A673 (cell line): ENCODE data around the gene TMEM26. TPM values are rescaled to one million over a fixed set of nuclear protein-coding genes. Genes with fewer than 3 reads are reported as not detected.

Experiments used
- BruUV-seq: library from RNA; stranded (reverse); fragments of 400-500 nt; replicated peaks from 2 replicates; lab custom pipeline; 2021; lab: Mats Ljungman, UMichigan
- CTCF ChIA-PET: fragments of 300-600 bp; sonication (Branson Sonifier 250); formaldehyde crosslinking; loops from one replicate; lab custom pipeline; 2022; ENCODE audit warnings: antibody characterized with exemption; lab: Charles Lee
- POLR2A ChIA-PET: fragments of 300-600 bp; sonication (Branson Sonifier 250); formaldehyde crosslinking; loops from one replicate; lab custom pipeline; 2022; ENCODE audit warnings: antibody characterized with exemption; ENCODE audit not compliant: low non-redundant PET; lab: Charles Lee
- DNase-seq: peaks from one replicate; pipeline ENCODE4 v3.0.0-alpha.2; 2015; ENCODE audit warnings: low spot score
- H3K27ac ChIP-seq: fragments of 200-600 bp; sonication (generic); 2 replicates; pipeline ENCODE4 v1.5.1; 2016; ENCODE audit warnings: mixed run types, low read depth, mild to moderate bottlenecking, mixed read lengths, antibody characterized with exemption, low read length; ENCODE audit not compliant: poor library complexity, severe bottlenecking
- H3K27me3 ChIP-seq: fragments of 200-600 bp; sonication (generic); replicated peaks from 2 replicates; pipeline ENCODE4 v1.6.1; 2017; ENCODE audit warnings: mixed run types, low read depth, mild to moderate bottlenecking, mixed read lengths, antibody characterized with exemption, low read length; ENCODE audit not compliant: insufficient read depth, poor library complexity
- H3K36me3 ChIP-seq: fragments of 200-600 bp; sonication (generic); 2 replicates; pipeline ENCODE4 v1.6.1; 2016; ENCODE audit warnings: mixed run types, mild to moderate bottlenecking, mixed read lengths, antibody characterized with exemption, low read length; ENCODE audit not compliant: insufficient read depth, poor library complexity, severe bottlenecking
- H3K4me1 ChIP-seq: fragments of 200-600 bp; sonication (generic); 2 replicates; pipeline ENCODE4 v1.6.1; 2017; ENCODE audit warnings: mixed run types, mild to moderate bottlenecking, mixed read lengths, antibody characterized with exemption, low read length; ENCODE audit not compliant: insufficient read depth, poor library complexity, severe bottlenecking
- H3K4me3 ChIP-seq: fragments of 200-600 bp; sonication (generic); 2 replicates; pipeline ENCODE4 v1.5.1; 2016; ENCODE audit warnings: low read depth, mixed run types, mild to moderate bottlenecking, mixed read lengths, low read length; ENCODE audit not compliant: poor library complexity, severe bottlenecking
- H3K9me3 ChIP-seq: fragments of 200-600 bp; sonication (generic); 2 replicates; pipeline ENCODE4 v1.6.1; 2016; ENCODE audit warnings: mixed run types, low read depth, mild to moderate bottlenecking, mixed read lengths, antibody characterized with exemption, low read length; ENCODE audit not compliant: poor library complexity, severe bottlenecking
- CTCF ChIP-seq: fragments of 300-800, 200-600 bp; sonication (generic); conservative IDR thresholded peaks from 2 replicates; pipeline ENCODE4 v1.5.1; 2017; ENCODE audit warnings: low read depth, mild to moderate bottlenecking, antibody characterized with exemption, low read length, moderate library complexity, mixed read lengths
- EZH2 ChIP-seq: fragments of 200-600 bp; sonication (generic); IDR thresholded peaks from 2 replicates; pipeline ENCODE4 v1.6.1; 2017; ENCODE audit warnings: borderline replicate concordance, low read depth, mild to moderate bottlenecking, mixed read lengths, antibody characterized with exemption, low read length; ENCODE audit not compliant: poor library complexity, severe bottlenecking
- intact Hi-C: fragments of 100-400 bp; cut with micrococcal nuclease; formaldehyde crosslinking; loops from one replicate; pipeline ENCODE4 v1.10.0; 2022; ENCODE audit not compliant: unreplicated experiment
- total RNA-seq: library from RNA; stranded (reverse); gene quantifications from 2 replicates; pipeline ENCODE4 v1.2.3, GENCODE V29; 2021

The TMEM26 gene
- total RNA-seq, 1 experiment from 2014 or later, result not detected

DNA sequence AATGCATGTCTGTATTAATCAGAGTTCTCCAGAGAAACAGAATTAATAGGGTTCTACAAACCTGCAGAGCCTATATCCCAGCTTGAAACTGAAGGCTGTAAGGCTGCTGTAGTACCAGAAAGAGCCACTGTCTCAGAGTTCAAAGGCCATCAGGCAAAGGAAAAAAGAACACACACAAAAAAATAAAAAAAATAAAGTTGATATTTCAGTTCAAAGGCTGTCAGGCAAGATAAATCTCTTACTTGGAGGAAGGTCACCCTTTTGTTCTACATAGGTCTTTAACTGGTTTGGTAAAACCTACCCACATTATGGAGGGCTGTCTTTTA is 12.0 kb upstream of the TMEM26 start:
- H3K9me3 ChIP-seq, result no peaks in the 10 kb centered on the region
- H3K36me3 ChIP-seq, result no peaks in the 10 kb centered on the region
- no peak for DNase-seq
- ChIA-PET POLR2A (no interaction called here), CTCF (no interaction called here)
- no peak overlapping the region for H3K27ac ChIP-seq
- intact Hi-C loops, result no loop called here
- H3K4me1 ChIP-seq, result peaks cover 4% of the 10 kb centered on the region
- no peak for TF ChIP-seq CTCF
- TF ChIP-seq EZH2, result no peak
- no TSS peak for BruUV-seq
- no peak overlapping the region for H3K4me3 ChIP-seq
- H3K27me3 ChIP-seq, result no peaks in the 10 kb centered on the region

GRCh38 chr10:61464461-61465170 is 11.4 kb upstream of the TMEM26 start:
- Histone ChIP-seq H3K4me1 (peaks cover 4% of the 10 kb centered on the region), H3K27ac (no peak overlapping the region), H3K27me3 (no peaks in the 10 kb centered on the region), H3K4me3 (no peak overlapping the region), H3K36me3 (no peaks in the 10 kb centered on the region), H3K9me3 (no peaks in the 10 kb centered on the region)
- CTCF ChIA-PET, result no interaction called here
- intact Hi-C loops, result no loop called here
- TF ChIP-seq EZH2 (no peak), CTCF (no peak)
- DNase-seq, result no peak
- POLR2A ChIA-PET, result no interaction called here
- no TSS peak for BruUV-seq

DNA sequence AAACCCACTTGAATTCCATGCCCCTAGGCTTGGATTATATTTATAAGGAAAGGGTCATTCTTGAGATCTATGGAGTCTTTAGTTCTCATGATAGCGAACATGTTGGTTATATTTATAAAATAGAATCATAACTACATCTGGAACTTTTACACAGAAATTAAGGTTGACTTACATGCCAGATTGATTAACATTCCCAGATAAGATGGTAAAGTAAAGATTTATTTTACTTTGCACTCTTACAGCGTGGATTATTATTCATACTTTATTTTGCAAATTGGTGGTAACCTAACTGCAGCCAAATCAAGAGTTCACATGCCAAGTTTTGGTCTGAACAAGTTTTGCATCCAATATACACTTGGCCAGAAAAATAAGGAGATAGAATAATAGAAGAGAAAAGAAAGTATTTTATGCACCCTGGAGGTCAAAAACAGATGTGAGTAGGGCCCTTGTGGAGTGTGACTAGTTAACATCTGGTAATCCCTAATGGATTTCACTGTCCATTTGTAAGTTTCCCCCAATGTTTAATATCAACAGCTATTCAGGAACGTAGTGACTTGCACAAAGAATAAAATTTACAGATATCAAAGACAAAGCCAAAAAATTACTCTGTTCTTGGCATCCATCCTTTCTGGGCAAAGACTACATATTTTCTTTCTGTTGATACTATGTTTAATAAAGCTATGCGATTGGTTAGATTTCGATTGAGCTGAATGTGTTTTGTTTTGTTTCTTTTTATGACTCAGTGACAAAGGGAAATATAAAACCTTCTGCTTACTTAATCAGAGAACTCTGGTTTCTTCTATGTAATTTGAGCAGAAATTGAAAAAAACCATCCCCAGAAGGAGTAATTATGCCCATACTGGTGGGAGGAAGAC is 10.1 kb upstream of the TMEM26 start:
- no peak overlapping the region for H3K27ac ChIP-seq
- no peaks in the 10 kb centered on the region for H3K9me3 ChIP-seq
- ChIA-PET POLR2A (no interaction called here), CTCF (no interaction called here)
- intact Hi-C loops, result no loop called here
- peaks cover 4% of the 10 kb centered on the region for H3K4me1 ChIP-seq
- H3K27me3 ChIP-seq, result no peaks in the 10 kb centered on the region
- H3K36me3 ChIP-seq, result no peaks in the 10 kb centered on the region
- BruUV-seq, result no TSS peak
- TF ChIP-seq CTCF (no peak), EZH2 (no peak)
- H3K4me3 ChIP-seq, result no peak overlapping the region
- DNase-seq, result peak; percentile 12
